Skeletal muscle cell (primary cell): ENCODE measurements around the gene CHD8.
A peak's percentile ranks its signal among the peaks of the same experiment; 100 is the strongest.

ENCODE experiments used
- DNase-seq: peaks from one replicate; pipeline ENCODE4 v3.0.0-alpha.2; 2010; ENCODE audit warnings: low read depth
- H3K4me3 ChIP-seq: 2 replicates; pipeline ENCODE4 v1.5.1; 2011; ENCODE audit warnings: low read depth, mild to moderate bottlenecking, control low read depth, low read length, moderate library complexity

CHD8 gene

GRCh38 chr14:21437063-21437901 lies 18.6 kb downstream of the CHD8 start:
- DNase-seq: peak; percentile 98
- H3K4me3 ChIP-seq: peak overlapping the region; percentile 88

DNA sequence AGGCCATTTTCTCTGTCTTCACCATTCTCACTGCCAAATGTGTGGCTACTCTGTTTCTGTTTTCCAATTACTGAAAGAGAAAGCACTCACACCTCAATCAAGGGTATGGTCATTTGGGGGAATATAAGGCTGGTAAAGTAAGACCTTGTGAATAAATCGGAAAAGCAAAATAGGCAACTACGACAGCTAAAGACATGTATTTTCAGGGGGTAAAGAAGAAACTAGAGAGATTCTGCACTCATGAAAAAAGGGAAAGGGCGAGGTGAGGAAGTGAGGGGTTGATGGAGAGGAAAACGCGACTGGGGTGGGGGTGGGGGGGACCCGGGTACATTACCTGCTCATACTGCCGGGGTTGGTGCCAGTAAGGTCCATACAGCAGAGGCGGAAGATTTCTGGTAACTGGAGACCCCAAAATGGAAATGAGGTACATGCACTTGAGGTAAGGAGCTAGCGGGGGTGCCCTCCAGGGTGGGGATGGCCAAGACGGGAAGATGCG lies 19.3 kb downstream of the CHD8 start:
- DNase-seq: no peak
- peak overlapping the region; percentile 88 for H3K4me3 ChIP-seq

GRCh38 chr14:21431126-21431525 lies 24.8 kb downstream of the CHD8 start:
- H3K4me3 ChIP-seq: no peak overlapping the region
- DNase-seq: no peak

- H3K4me3 ChIP-seq: no peak overlapping the region
- DNase-seq: no peak
These were observed 27.0 kb downstream of the CHD8 start for GRCh38 chr14:21428930-21429329.

GRCh38 chr14:21426692-21427091 lies 29.2 kb downstream of the CHD8 start:
- no peak for DNase-seq
- no peak overlapping the region for H3K4me3 ChIP-seq

DNA sequence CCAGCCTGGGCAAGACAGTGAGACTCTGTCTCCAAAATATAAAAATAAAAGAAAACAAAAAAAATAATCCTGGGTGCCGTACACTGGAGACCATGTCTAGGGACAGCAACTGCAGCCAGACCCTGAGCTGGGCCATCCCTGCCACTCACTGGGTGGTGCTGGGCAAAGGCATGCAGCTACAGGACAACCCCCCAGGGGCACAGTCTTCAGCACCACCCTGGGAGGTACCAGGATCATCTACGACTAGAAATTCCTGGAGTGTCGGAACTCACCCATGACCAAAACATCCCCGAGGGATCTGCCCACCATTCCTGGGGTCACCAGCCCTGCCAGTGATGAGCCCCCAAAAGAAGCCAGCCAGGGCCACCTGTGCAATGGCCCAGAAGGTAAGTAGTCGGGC lies 36.4 kb downstream of the CHD8 start:
- DNase-seq: no peak
- H3K4me3 ChIP-seq: no peak overlapping the region

DNA sequence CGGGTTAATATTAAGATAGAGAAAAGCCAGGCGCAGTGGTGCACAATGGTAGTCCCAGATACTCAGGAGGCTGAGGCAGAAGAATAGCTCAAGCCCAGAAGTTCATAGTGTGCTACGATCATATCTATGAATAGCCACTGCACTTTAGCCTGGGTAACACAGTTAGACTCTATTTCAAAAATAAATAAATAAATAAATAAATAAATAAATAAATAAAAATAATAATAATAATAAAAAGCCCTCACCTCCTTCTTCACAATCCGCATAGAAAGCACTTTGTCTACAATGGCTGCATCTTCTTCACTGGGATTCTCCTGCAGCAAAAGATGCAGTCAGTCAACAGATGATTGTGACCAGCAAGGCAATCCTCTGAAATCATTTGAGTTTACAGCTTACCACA lies 40.6 kb downstream of the CHD8 start:
- no peak for DNase-seq
- H3K4me3 ChIP-seq: no peak overlapping the region

DNA sequence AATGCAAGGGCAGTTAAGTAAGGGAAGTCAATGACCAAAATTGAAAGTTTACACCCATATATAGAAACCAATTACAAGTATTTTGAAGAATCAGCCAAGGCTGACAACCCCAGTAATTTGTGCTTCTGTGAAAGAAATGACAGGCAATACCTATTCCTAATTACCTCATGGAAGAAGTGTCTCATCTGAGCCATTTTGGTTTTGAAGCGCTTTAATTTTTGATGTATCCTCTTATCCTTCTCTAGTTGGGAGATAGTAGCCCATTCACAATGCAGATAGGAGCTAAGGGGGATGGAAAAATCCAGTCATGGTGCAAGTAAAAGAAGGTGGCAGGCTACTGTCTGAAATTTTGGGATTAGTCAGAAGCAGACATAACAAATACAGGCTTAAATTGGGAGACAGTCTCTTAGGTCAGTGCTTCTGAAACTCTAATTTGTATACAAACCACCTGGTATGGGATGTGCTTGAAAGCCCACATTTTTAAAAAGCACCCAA lies 41.7 kb downstream of the CHD8 start:
- DNase-seq: no peak
- no peak overlapping the region for H3K4me3 ChIP-seq

DNA sequence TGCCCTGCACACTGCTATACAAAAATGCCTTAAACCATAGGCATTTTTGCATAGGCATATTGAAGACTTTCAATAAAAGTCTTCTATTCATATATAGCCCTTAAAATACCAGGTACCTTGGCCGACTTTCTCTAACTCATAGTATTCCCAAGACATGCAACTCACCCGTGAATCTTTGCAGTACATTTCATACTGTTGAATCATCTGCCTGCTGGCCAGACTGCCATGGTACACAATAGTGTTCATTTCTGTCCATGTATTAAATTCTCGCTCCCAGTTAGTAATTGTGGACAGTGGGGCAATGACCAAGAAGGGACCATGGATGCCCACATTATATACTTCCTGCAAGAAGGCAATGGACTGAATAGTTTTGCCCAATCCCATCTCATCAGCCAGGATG lies 47.8 kb downstream of the CHD8 start:
- H3K4me3 ChIP-seq: no peak overlapping the region
- peak; percentile 71 for DNase-seq

DNA sequence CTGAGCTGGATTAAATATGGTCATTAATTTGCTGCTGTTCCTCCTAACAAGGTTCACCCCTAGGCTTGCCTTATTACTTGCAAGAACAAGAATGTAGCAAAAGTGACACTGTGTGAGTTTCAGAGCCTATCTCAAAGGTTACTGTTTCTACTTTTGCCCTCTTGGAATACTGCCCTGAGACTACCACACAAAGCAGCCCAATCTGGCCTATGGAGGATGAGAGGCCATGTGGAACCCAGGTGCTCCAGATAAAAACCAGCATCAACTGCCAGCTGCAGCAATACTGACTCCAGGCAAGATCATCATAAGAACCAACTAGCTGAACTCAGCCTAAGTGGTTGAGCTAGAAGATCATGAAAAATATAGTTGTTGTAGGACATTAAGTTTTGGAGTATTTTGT lies 49.7 kb downstream of the CHD8 start:
- no peak overlapping the region for H3K4me3 ChIP-seq
- DNase-seq: no peak

- no peak overlapping the region for H3K4me3 ChIP-seq
- no peak for DNase-seq
These were observed 50.8 kb downstream of the CHD8 start for GRCh38 chr14:21405097-21405496.

DNA sequence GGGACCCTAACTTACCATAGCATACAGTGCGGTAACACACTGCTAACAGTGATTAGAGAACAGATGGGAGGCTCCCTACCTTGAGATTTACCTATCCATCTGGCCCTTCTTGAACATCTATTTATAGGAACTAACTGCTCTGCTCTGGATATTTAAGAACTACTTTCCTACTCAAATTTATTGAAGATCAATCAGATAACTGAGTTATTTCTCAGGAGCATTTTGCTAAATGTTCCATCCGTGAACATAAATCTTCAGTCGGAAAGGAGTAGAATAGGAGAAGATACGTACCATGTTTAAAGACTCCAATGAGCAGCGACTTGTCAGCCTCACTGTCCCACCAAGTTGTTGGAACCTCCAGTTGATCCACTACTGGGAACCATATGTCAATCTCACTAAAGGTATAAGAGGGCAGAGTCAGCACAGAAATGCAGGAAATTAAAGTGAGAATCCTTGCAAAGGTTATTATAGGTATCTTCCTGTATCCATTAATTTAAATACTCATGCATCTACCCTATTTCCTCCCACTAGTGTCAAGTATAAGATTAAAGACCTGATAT lies 56.5 kb downstream of the CHD8 start:
- no peak overlapping the region for H3K4me3 ChIP-seq

GRCh38 chr14:21398901-21399300 lies 57.0 kb downstream of the CHD8 start:
- no peak for DNase-seq

More for the DNA sequence above, 56.5 kb downstream of the CHD8 start:
- no peak for DNase-seq

GRCh38 chr14:21395450-21395849 lies 60.5 kb downstream of the CHD8 start:
- DNase-seq: no peak
- H3K4me3 ChIP-seq: no peak overlapping the region

More at GRCh38 chr14:21398901-21399300, 57.0 kb downstream of the CHD8 start:
- no peak overlapping the region for H3K4me3 ChIP-seq

GRCh38 chr14:21385188-21385904 lies 70.6 kb downstream of the CHD8 start:
- DNase-seq: no peak
- H3K4me3 ChIP-seq: no peak overlapping the region

DNA sequence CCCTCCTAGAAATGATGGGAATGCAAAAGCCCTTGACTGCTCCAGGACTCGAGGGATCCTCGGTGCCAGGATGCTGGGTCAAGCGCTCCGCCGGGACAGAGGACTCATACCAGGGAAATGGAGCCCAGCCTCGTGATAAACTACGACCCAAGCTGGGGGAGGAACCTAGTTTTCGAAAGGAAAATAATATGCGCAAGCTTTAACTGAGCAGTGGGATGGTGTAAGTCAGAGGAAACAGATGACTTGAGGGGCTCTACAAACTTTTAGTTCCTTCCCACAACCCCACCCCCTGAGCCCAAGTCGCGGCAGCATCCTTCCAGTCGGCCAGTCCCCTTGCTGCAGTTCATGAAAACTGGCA lies 71.5 kb downstream of the CHD8 start:
- DNase-seq: no peak
- H3K4me3 ChIP-seq: peak overlapping the region; percentile 94

GRCh38 chr14:21383848-21384493 lies 72.0 kb downstream of the CHD8 start, which contains the start of gene SUPT16H:
Gene SUPT16H (minus strand): TSS chr14:21384019. CDS start chr14:21383927, 92 bp downstream.
- DNase-seq: peak; percentile 91
- peak within 1 kb of the TSS; percentile 94 for H3K4me3 ChIP-seq

DNA sequence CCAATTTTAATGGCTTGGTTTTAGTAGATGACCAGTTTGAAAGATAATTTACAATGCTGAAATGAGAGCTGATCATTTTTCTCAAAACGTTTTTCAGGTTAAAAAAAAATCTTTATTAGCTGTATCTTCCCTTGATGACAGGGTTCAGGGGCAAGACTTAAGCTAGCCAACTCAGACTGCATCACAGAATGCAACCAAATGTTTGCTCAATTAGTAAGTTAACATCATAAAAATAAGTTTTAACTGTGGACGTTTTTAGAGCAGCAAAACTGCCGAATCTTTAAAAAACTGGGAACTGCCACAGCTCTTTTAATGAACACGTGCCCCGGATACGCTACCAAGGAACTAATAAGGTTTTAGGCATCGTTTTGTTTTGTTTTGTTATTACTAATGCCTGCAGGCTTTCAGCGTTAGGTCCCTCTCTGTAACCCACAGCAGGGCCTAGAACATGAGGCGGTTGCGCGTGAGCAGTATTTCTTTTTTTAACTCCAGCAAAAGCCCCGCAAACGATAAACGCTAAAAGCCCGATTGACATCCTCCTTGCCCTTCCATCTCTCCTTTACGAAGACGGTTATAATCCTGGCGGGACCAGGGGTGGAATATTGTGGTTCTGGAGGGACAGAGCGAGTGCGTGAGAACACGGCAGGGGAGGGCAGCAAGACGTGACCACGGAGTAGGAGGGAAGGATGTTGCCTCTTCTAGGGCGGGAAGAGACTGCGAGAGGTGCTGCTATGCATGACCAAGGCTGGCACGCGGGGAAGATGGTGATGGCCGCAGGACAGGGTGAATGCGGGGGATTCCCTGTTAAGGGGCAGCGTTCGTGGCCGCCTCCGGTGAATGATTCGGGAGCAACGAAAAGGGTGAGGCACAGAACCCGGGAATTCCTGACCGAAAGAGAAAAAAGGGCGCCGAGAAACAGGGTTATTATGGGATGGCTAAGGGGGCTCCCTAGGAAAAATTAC lies 72.8 kb downstream of the CHD8 start:
- peak overlapping the region; percentile 94 for H3K4me3 ChIP-seq
- DNase-seq: peak; percentile 13

DNA sequence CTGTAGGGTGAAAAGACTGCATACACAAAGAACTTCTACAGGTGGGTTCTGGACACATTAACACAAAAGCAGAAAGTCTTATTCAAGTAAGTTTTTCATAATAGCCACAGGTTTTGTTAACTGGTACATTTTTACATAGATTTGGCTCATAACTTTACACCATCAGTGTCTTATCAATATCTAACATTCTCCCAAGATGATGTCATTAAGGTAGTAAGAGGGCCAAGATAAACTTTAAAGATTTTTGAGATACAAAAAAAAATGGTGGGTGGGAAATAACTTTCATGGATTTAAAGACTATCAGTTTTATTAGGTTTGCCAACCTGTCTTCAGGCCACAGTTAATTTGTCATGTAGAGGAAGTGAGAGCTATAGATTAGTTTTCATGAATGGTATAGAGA lies 73.8 kb downstream of the CHD8 start:
- no peak for DNase-seq
- no peak overlapping the region for H3K4me3 ChIP-seq
